GM12878 (cell line): ENCODE results near the gene SLC23A2. TPM values are rescaled to one million over a fixed set of nuclear protein-coding genes. Genes with fewer than 3 reads are reported as not detected.

Experiments
- ATAC-seq: fragments of 200-7000 bp; cut with Tn5 transposase; 3 replicates; pipeline ENCODE4 v1.9.1; 2020; ENCODE audit warnings: mild to moderate bottlenecking, moderate library complexity
- BruUV-seq: library from RNA; stranded (reverse); fragments of 400-500 nt; replicated peaks from 2 replicates; lab custom pipeline; 2021; lab: Mats Ljungman, UMichigan
- CTCF ChIA-PET: fragments of 300-600 bp; sonication (Branson Sonifier 250); formaldehyde crosslinking; extraction: SDS; loops from one replicate; lab custom pipeline; 2021; ENCODE audit warnings: inconsistent platforms; lab: Yijun Ruan, JAX
- POLR2A ChIA-PET: fragments of 350-600 bp; formaldehyde crosslinking; extraction: SDS; loops from one replicate; lab custom pipeline; 2021; ENCODE audit warnings: inconsistent platforms; lab: Charles Lee
- RAD21 ChIA-PET: fragments of 300-600 bp; sonication (Branson Sonifier 250); formaldehyde crosslinking; loops from one replicate; lab custom pipeline; 2023; ENCODE audit warnings: antibody characterized with exemption; ENCODE audit not compliant: unreplicated experiment; lab: Charles Lee
- SMC1A ChIA-PET: fragments of 300-600 bp; sonication (Branson Sonifier 250); formaldehyde crosslinking; loops from one replicate; lab custom pipeline; 2023; ENCODE audit not compliant: unreplicated experiment, uncharacterized antibody; lab: Charles Lee
- DNase-seq: peaks from one replicate; pipeline ENCODE4 v3.0.0-alpha.2; 2011; ENCODE audit warnings: low read depth, low spot score
- FAIRE-seq: peaks from 3 replicates; lab custom pipeline; 2011; peaks lifted over from hg19 to GRCh38; lab: Jason Lieb, UNC
- H2AFZ ChIP-seq: 2 replicates; pipeline ENCODE4 v1.6.0; 2011; ENCODE audit warnings: low read depth, low read length, control low read depth; ENCODE audit not compliant: control insufficient read depth
- H3K27ac ChIP-seq: 2 replicates; pipeline ENCODE4 v1.5.1; 2011; ENCODE audit warnings: control low read depth; ENCODE audit not compliant: control insufficient read depth, insufficient read depth
- H3K27me3 ChIP-seq, 2 experiments: replicated peaks in 1 of 2; 2 replicates each; pipeline versions ENCODE4 v1.6.0 to v1.6.1; 2011; ENCODE audit warnings: low read length in 1 of 2; ENCODE audit not compliant: control insufficient read depth in 2 of 2, insufficient read depth in 2 of 2
- H3K36me3 ChIP-seq, 2 experiments: 2 replicates each; pipeline ENCODE4 v1.5.1; 2011; ENCODE audit warnings: low read length in 1 of 2; ENCODE audit not compliant: control insufficient read depth in 2 of 2, insufficient read depth in 2 of 2
- H3K4me1 ChIP-seq: 2 replicates; pipeline ENCODE4 v1.6.1; 2011; ENCODE audit warnings: mild to moderate bottlenecking, low read length, moderate library complexity, mixed read lengths; ENCODE audit not compliant: control insufficient read depth, insufficient read depth
- H3K4me2 ChIP-seq: 2 replicates; pipeline ENCODE4 v1.6.0; 2011; ENCODE audit warnings: control low read depth; ENCODE audit not compliant: control insufficient read depth, insufficient read depth
- H3K4me3 ChIP-seq: fragments of 200-600 bp; sonication (generic); 2 replicates; pipeline ENCODE4 v1.5.1; 2016
- H3K79me2 ChIP-seq: 2 replicates; pipeline ENCODE4 v1.6.0; 2011; ENCODE audit warnings: low read length; ENCODE audit not compliant: control insufficient read depth, insufficient read depth
- H3K9ac ChIP-seq: 2 replicates; pipeline ENCODE4 v1.8.0; 2011; ENCODE audit warnings: low read length, control low read depth, mixed read lengths; ENCODE audit not compliant: control insufficient read depth, insufficient read depth
- H3K9me3 ChIP-seq: replicated peaks from 3 replicates; pipeline ENCODE4 v1.5.1; 2011; ENCODE audit warnings: mild to moderate bottlenecking, low read length; ENCODE audit not compliant: control insufficient read depth, insufficient read depth
- H4K20me1 ChIP-seq: 2 replicates; pipeline ENCODE4 v1.6.0; 2011; ENCODE audit not compliant: control insufficient read depth, insufficient read depth
- BHLHE40 ChIP-seq, 2 experiments: fragments of 450-650 bp in 1 of 2; IDR thresholded peaks; 2 replicates each; pipeline ENCODE4 v1.6.1; 2011 to 2017; ENCODE audit warnings: low read depth in 2 of 2, borderline replicate concordance in 1 of 2, improper control_type of control experiment in 1 of 2, low read length in 1 of 2, mild to moderate bottlenecking in 1 of 2
- CHD4 ChIP-seq: fragments of 200-600 bp; sonication (generic); IDR thresholded peaks from 2 replicates; pipeline ENCODE4 v1.6.1; 2016; ENCODE audit warnings: mild to moderate bottlenecking
- EGR1 ChIP-seq, 2 experiments: IDR thresholded peaks; 1 replicate in 1 of 2; 2 replicates in 1 of 2; pipeline ENCODE4 v1.6.1; 2011 to 2012; ENCODE audit warnings: low read depth in 2 of 2, low read length in 2 of 2, borderline replicate concordance in 1 of 2, mild to moderate bottlenecking in 1 of 2, moderate library complexity in 1 of 2
- FOXM1 ChIP-seq: IDR thresholded peaks from 2 replicates; pipeline ENCODE4 v1.6.1; 2012; ENCODE audit warnings: low read depth, mild to moderate bottlenecking, inconsistent platforms, low read length, moderate library complexity
- HDAC6 ChIP-seq: fragments of 200-600 bp; sonication (generic); IDR thresholded peaks from one replicate; pipeline ENCODE4 v1.8.0; 2017; ENCODE audit warnings: antibody characterized with exemption; ENCODE audit not compliant: unreplicated experiment
- MAX ChIP-seq: IDR thresholded peaks from 2 replicates; pipeline ENCODE4 v1.6.1; 2012; ENCODE audit warnings: low read depth, low read length, improper control_type of control experiment
- NFIC ChIP-seq: IDR thresholded peaks from 2 replicates; pipeline ENCODE4 v1.6.1; 2012; ENCODE audit warnings: low read depth, mild to moderate bottlenecking, inconsistent platforms, low read length, moderate library complexity
- RBBP5 ChIP-seq: fragments of 200-600 bp; sonication (generic); conservative IDR thresholded peaks from 2 replicates; pipeline ENCODE4 v1.6.1; 2016
- STAT1 ChIP-seq: fragments of 450-650 bp; conservative IDR thresholded peaks from 2 replicates; pipeline ENCODE4 v1.6.1; 2014; ENCODE audit warnings: antibody characterized with exemption, mild to moderate bottlenecking
- SUZ12 ChIP-seq: fragments of 200-600 bp; sonication (generic); IDR thresholded peaks from one replicate; pipeline ENCODE4 v1.6.1; 2018; ENCODE audit warnings: antibody characterized with exemption, mild to moderate bottlenecking; ENCODE audit not compliant: unreplicated experiment
- TCF7 ChIP-seq: IDR thresholded peaks from 2 replicates; pipeline ENCODE4 v1.6.1; 2014; ENCODE audit warnings: antibody characterized with exemption, borderline replicate concordance
- YBX1 ChIP-seq: fragments of 450-650 bp; IDR thresholded peaks from 2 replicates; pipeline ENCODE4 v1.6.1; 2016; ENCODE audit warnings: antibody characterized with exemption
- ZNF217 ChIP-seq: fragments of 450-650 bp; IDR thresholded peaks from 2 replicates; pipeline ENCODE4 v1.6.1; 2017; ENCODE audit warnings: antibody characterized with exemption, mild to moderate bottlenecking
- WGBS: methylation state at CpG from one replicate; pipeline ENCODE4 v1.1.6; 2016; ENCODE audit warnings: low lambda C conversion rate; ENCODE audit not compliant: insufficient replicate concordance, insufficient coverage; ENCODE audit errors: missing lambda C conversion rate; 5-methylcytosine and 5-hydroxymethylcytosine counted together
- in situ Hi-C: fragments of 300-500 bp; cut with MboI; formaldehyde crosslinking; loops from 9 replicates; pipeline ENCODE4 v1.14.3; 2018; ENCODE audit warnings: mixed read lengths
- intact Hi-C: fragments of 100-400 bp; cut with micrococcal nuclease; formaldehyde crosslinking; loops from one replicate; pipeline ENCODE4 v1.14.2; 2022; ENCODE audit not compliant: unreplicated experiment
- polyA plus RNA-seq, 11 experiments: library from polyadenylated mRNA; depleted of rRNA in 4 of 11; unstranded in 6 of 11; stranded (reverse) in 5 of 11; fragments of >200 nt; fragmentation: Nextera tagmentation in 4 of 11; fragmentation: Illumina TruSeq in 1 of 11; extraction: Ambion mirVana in 4 of 11; extraction: Trizol in 1 of 11; gene quantifications; 1 replicate in 1 of 11; 2 replicates in 10 of 11; pipeline versions ENCODE4 v1.2.1 to v1.2.3, GENCODE V29; 2011 to 2016; ENCODE audit warnings: inconsistent platforms in 2 of 11, missing spikeins in 2 of 11, low read depth in 1 of 11
- total RNA-seq, 4 experiments: library from RNA; depleted of rRNA in 3 of 4; stranded (reverse); fragments of >200 nt in 3 of 4; fragmentation: Illumina TruSeq in 1 of 4; extraction: Trizol in 1 of 4; gene quantifications; 2 replicates each; pipeline versions ENCODE4 v1.2.1 to v1.2.3, GENCODE V29; 2013 to 2021
- TF ChIP-seq, protein P1 (sequence below): fragments of 450-650 bp; IDR thresholded peaks from 2 replicates; pipeline ENCODE4 v1.6.1; 2017; ENCODE audit warnings: antibody characterized with exemption, mild to moderate bottlenecking, moderate library complexity
- TF ChIP-seq, protein P2 (sequence below), 3 experiments: IDR thresholded peaks in 2 of 3; conservative IDR thresholded peaks in 1 of 3; 2 replicates each; pipeline ENCODE4 v1.5.1; 2011; ENCODE audit warnings: low read depth in 3 of 3, low read length in 3 of 3, mild to moderate bottlenecking in 3 of 3, control low read depth in 2 of 3, moderate library complexity in 2 of 3, inconsistent platforms in 1 of 3, mixed read lengths in 1 of 3; ENCODE audit not compliant: control insufficient read depth in 2 of 3, insufficient read depth in 1 of 3; ENCODE audit errors: extremely low read depth in 1 of 3

SLC23A2 gene
- total and polyA plus RNA-seq, 10 of the 15 experiments (the other 5 are each of a cell fraction or from before 2014, with no cell fraction given) = 4.4 to 56.1 (median 35.5) TPM

DNA sequence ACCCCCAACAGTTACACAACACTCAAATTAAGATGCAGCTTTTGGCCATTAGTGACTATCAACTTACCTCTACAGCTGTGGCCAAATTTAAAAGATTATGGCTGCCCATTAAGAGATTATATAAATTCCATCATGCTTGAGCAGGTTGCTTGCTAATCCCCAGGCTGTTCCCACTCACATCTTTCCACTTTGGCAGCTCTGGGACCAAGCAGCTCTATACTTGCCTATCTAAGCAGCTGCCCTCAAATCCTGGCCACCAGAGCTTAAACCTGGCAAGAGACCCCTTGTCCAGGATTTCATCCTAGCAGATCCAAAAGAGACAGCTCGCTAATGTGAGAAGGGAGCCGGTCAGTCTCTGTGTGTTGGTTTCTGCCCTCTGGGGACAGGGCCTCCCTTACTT, 127.9 kb downstream of the SLC23A2 start:
- TF ChIP-seq HDAC6 (no peak), NFIC (no peak), YBX1 (no peak), BHLHE40 (IDR thresholded peaks at IDR 0.05; ENCODE audit: borderline replicate concordance in 1 of 2, low read depth in 2 of 2, low read length in 1 of 2) (no peak), TCF7 (no peak), FOXM1 (no peak), SUZ12 (no peak), EGR1 (IDR thresholded peaks at IDR 0.05; ENCODE audit: borderline replicate concordance in 1 of 2, low read depth in 2 of 2, low read length in 2 of 2) (no peak), ZNF217 (no peak), STAT1 (no peak), MAX (no peak), RBBP5 (no peak), CHD4 (no peak)
- TF ChIP-seq, protein P1, sequence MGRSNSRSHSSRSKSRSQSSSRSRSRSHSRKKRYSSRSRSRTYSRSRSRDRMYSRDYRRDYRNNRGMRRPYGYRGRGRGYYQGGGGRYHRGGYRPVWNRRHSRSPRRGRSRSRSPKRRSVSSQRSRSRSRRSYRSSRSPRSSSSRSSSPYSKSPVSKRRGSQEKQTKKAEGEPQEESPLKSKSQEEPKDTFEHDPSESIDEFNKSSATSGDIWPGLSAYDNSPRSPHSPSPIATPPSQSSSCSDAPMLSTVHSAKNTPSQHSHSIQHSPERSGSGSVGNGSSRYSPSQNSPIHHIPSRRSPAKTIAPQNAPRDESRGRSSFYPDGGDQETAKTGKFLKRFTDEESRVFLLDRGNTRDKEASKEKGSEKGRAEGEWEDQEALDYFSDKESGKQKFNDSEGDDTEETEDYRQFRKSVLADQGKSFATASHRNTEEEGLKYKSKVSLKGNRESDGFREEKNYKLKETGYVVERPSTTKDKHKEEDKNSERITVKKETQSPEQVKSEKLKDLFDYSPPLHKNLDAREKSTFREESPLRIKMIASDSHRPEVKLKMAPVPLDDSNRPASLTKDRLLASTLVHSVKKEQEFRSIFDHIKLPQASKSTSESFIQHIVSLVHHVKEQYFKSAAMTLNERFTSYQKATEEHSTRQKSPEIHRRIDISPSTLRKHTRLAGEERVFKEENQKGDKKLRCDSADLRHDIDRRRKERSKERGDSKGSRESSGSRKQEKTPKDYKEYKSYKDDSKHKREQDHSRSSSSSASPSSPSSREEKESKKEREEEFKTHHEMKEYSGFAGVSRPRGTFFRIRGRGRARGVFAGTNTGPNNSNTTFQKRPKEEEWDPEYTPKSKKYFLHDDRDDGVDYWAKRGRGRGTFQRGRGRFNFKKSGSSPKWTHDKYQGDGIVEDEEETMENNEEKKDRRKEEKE = no peak
- TF ChIP-seq, protein P2, sequence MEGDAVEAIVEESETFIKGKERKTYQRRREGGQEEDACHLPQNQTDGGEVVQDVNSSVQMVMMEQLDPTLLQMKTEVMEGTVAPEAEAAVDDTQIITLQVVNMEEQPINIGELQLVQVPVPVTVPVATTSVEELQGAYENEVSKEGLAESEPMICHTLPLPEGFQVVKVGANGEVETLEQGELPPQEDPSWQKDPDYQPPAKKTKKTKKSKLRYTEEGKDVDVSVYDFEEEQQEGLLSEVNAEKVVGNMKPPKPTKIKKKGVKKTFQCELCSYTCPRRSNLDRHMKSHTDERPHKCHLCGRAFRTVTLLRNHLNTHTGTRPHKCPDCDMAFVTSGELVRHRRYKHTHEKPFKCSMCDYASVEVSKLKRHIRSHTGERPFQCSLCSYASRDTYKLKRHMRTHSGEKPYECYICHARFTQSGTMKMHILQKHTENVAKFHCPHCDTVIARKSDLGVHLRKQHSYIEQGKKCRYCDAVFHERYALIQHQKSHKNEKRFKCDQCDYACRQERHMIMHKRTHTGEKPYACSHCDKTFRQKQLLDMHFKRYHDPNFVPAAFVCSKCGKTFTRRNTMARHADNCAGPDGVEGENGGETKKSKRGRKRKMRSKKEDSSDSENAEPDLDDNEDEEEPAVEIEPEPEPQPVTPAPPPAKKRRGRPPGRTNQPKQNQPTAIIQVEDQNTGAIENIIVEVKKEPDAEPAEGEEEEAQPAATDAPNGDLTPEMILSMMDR (IDR thresholded peaks at IDR 0.05 in 2 of 3, conservative IDR thresholded peaks at IDR 0.05 in 1 of 3; ENCODE audit: control insufficient read depth in 2 of 3, extremely low read depth in 1 of 3, insufficient read depth in 1 of 3, low read depth in 3 of 3, low read length in 3 of 3) = no peak
- RAD21 ChIA-PET = no interaction called here
- FAIRE-seq (no peak), DNase-seq (no peak), ATAC-seq (no peak)
- intact Hi-C loops = loop anchor here (10.0 kb wide), 1 partner anchor 81 kb away; no protein-coding TSS in a partner anchor
- SMC1A ChIA-PET = interaction anchor here (1.0 to 2.8 kb wide), 3 partner anchors 11 to 75 kb away, joined by 3 to 8 read pairs (median 3); no protein-coding TSS in a partner anchor
- Histone ChIP-seq H3K27me3 (no peaks in the 10 kb centered on the region), H3K4me2 (no peak overlapping the region), H3K4me3 (no peak overlapping the region), H3K9ac (no peak overlapping the region), H3K36me3 (peaks cover 0 to 20% of the 10 kb centered on the region in 2 experiments; a peak in 2 of 4 replicates), H3K4me1 (peaks cover 4% of the 10 kb centered on the region), H3K79me2 (no peaks in the 10 kb centered on the region), H3K27ac (no peak overlapping the region), H2AFZ (no peak overlapping the region), H4K20me1 (no peaks in the 10 kb centered on the region), H3K9me3 (no peaks in the 10 kb centered on the region)
- BruUV-seq = no TSS peak
- in situ Hi-C loops = no loop called here
- CTCF ChIA-PET = interaction anchor here (0.8 to 1.4 kb wide), 3 partner anchors 82 to 227 kb away, joined by 3 to 5 read pairs (median 3); no protein-coding TSS in a partner anchor
- POLR2A ChIA-PET = no interaction called here
- WGBS = 96% methylated on average over 2 of the region's 2 CpGs
